Right hindlimb (tissue), 1 donor: ENCODE data around the gene DIAPH3.
"Not testable (repeated sequence)": the region's sequence is repeated elsewhere in the genome, so short reads cannot be mapped to it uniquely, and the experiment has no call there.

Source experiments
- DNase-seq: peaks from one replicate; pipeline ENCODE4 v3.0.0-alpha.2; 2018

The DIAPH3 gene

GRCh38 chr13:60163478-60164233, at the start of gene DIAPH3:
DIAPH3 (minus strand) TSS chr13:60163928; CDS start chr13:60163766, 162 bp downstream.
- peak; percentile 98 for DNase-seq

- no peak for DNase-seq
Observed at GRCh38 chr13:60213236-60213744, 49.6 kb upstream of the DIAPH3 start.

GRCh38 chr13:60211548-60211947, 47.8 kb upstream of the DIAPH3 start:
- DNase-seq, result no peak

- no peak for DNase-seq
Observed at GRCh38 chr13:60210510-60211330, 47.0 kb upstream of the DIAPH3 start.

GRCh38 chr13:60205499-60205898, 41.8 kb upstream of the DIAPH3 start:
- not testable (repeated sequence) for DNase-seq

GRCh38 chr13:60201286-60201685, 37.6 kb upstream of the DIAPH3 start:
- DNase-seq, result no peak

GRCh38 chr13:60195893-60196292, 32.2 kb upstream of the DIAPH3 start:
- not testable (repeated sequence) for DNase-seq

GRCh38 chr13:60182907-60183306, 19.2 kb upstream of the DIAPH3 start:
- DNase-seq, result no peak

GRCh38 chr13:60178327-60178726, 14.6 kb upstream of the DIAPH3 start:
- DNase-seq, result no peak

- no peak for DNase-seq
Observed at GRCh38 chr13:60175571-60175970, 11.8 kb upstream of the DIAPH3 start.

- no peak for DNase-seq
Observed at GRCh38 chr13:60174113-60174512, 10.4 kb upstream of the DIAPH3 start.

- DNase-seq, result no peak
Observed at GRCh38 chr13:60172111-60172510, 8.4 kb upstream of the DIAPH3 start.

GRCh38 chr13:60170414-60170813, 6.7 kb upstream of the DIAPH3 start:
- no peak for DNase-seq

- no peak for DNase-seq
Observed at GRCh38 chr13:60169239-60170031, 5.7 kb upstream of the DIAPH3 start.

GRCh38 chr13:60167121-60167520, 3.4 kb upstream of the DIAPH3 start:
- DNase-seq, result no peak

GRCh38 chr13:60165391-60166099, 1.8 kb upstream of the DIAPH3 start:
- no peak for DNase-seq

GRCh38 chr13:60164234-60164889, 634 bp upstream of the DIAPH3 start:
- no peak for DNase-seq

GRCh38 chr13:60162096-60162495, 1.6 kb downstream of the DIAPH3 start:
- no peak for DNase-seq

- no peak for DNase-seq
Observed at GRCh38 chr13:60158321-60158801, 5.4 kb downstream of the DIAPH3 start.

GRCh38 chr13:60155978-60156377, 7.8 kb downstream of the DIAPH3 start:
- no peak for DNase-seq

- no peak for DNase-seq
Observed at GRCh38 chr13:60152904-60153303, 10.8 kb downstream of the DIAPH3 start.

- DNase-seq, result no peak
Observed at GRCh38 chr13:60152114-60152513, 11.6 kb downstream of the DIAPH3 start.
